ENCODE measurements around the gene FNDC1.
A peak's percentile ranks its signal among the peaks of the same experiment; 100 is the strongest.

Gene FNDC1

GRCh38 chr6:159212525-159213280 lies 43.5 kb downstream of the FNDC1 start:
- DNase-seq (ENCODE audit: low spot score): no peak

DNA sequence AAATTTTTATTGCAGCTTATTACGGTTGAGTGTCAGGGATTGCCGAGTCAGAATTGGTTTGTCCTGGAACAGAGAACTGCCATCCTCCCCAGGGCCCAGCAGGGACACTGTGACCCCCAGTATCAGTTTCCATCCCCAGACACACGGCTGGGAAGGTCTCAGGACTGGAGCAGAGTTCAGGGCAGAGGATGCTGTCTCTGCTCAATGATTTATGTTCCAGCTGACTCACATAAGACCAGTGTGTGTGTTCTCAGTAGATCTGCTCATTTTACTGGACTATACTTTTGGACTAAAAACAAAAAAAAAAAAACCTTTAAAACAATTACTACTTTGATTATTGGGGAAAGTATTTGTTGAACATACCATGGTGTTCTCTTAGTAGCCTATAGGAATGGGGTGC lies 44.2 kb downstream of the FNDC1 start:
- no peak for DNase-seq (ENCODE audit: low spot score)

GRCh38 chr6:159214281-159214680 lies 45.1 kb downstream of the FNDC1 start:
- no peak for DNase-seq (ENCODE audit: low spot score)

- peak; percentile 79 for DNase-seq (ENCODE audit: low spot score)
Measured at GRCh38 chr6:159217595-159218275, 48.5 kb downstream of the FNDC1 start.

DNA sequence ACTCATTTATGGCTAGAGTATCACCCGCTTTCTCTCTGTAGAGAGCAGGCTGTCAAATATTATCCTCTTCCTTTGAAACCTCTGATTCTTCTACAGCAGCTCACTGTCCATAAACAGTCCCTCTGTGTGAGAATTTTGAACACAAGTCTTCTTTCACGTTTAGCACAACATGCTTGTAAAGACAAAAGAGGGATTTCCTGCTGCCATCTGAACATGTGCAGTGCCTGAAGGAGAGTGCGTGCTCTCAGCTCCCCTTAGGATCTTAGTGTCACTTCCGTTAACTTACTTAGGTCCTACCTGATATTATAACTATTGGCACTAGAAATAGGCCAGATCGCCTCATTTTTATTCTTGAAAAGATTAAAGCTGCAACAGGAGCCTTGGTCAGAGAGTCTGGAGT lies 50.9 kb downstream of the FNDC1 start:
- DNase-seq (ENCODE audit: low spot score): no peak

- DNase-seq (ENCODE audit: low spot score): peak; percentile 12
Measured at GRCh38 chr6:159221486-159222170, 52.4 kb downstream of the FNDC1 start.

GRCh38 chr6:159224452-159224851 lies 55.3 kb downstream of the FNDC1 start:
- DNase-seq (ENCODE audit: low spot score): no peak

GRCh38 chr6:159229651-159230051 lies 60.5 kb downstream of the FNDC1 start:
- DNase-seq (ENCODE audit: low spot score): no peak

DNA sequence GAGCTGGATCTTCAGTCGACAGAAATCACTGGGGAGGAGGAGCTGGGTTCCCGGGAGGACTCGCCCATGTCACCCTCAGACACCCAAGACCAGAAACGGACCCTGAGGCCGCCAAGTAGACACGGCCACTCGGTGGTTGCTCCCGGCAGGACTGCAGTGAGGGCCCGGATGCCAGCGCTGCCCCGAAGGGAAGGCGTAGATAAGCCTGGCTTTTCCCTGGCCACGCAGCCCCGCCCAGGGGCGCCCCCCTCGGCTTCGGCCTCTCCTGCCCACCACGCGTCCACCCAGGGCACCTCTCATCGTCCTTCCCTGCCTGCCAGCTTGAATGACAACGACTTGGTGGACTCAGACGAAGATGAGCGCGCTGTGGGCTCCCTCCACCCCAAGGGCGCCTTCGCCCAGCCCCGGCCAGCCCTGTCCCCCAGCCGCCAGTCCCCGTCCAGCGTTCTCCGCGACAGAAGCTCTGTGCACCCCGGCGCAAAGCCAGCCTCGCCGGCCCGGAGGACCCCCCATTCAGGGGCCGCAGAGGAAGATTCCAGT lies 63.0 kb downstream of the FNDC1 start:
- DNase-seq (ENCODE audit: low spot score): no peak

GRCh38 chr6:159232751-159233150 lies 63.6 kb downstream of the FNDC1 start:
- DNase-seq (ENCODE audit: low spot score): no peak

DNA sequence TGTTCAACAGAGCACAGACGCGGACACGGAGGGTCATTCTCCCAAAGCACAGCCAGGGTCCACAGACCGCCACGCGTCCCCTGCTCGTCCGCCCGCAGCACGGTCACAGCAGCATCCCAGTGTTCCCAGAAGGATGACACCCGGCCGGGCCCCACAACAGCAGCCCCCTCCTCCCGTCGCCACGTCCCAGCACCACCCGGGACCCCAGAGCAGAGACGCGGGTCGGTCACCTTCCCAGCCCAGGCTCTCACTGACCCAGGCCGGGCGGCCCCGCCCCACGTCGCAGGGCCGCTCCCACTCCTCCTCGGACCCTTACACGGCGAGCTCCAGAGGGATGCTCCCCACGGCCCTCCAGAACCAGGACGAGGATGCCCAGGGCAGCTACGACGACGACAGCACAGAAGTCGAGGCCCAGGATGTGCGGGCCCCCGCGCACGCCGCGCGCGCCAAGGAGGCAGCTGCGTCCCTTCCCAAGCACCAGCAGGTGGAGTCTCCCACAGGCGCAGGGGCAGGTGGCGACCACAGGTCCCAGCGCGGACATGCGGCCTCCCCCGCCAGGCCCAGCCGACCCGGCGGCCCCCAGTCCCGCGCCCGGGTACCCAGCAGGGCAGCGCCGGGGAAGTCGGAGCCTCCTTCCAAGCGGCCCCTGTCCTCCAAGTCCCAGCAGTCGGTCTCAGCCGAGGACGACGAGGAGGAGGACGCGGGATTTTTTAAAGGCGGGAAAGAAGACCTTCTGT lies 64.3 kb downstream of the FNDC1 start:
- no peak for DNase-seq (ENCODE audit: low spot score)

- no peak for DNase-seq (ENCODE audit: low spot score)
Measured at GRCh38 chr6:159234102-159234553, 64.9 kb downstream of the FNDC1 start.

- DNase-seq (ENCODE audit: low spot score): no peak
Measured at GRCh38 chr6:159238920-159239558, 69.8 kb downstream of the FNDC1 start.

- no peak for DNase-seq (ENCODE audit: low spot score)
Measured at GRCh38 chr6:159249128-159249527, 79.9 kb downstream of the FNDC1 start.

GRCh38 chr6:159249752-159250151 lies 80.6 kb downstream of the FNDC1 start:
- no peak for DNase-seq (ENCODE audit: low spot score)

DNA sequence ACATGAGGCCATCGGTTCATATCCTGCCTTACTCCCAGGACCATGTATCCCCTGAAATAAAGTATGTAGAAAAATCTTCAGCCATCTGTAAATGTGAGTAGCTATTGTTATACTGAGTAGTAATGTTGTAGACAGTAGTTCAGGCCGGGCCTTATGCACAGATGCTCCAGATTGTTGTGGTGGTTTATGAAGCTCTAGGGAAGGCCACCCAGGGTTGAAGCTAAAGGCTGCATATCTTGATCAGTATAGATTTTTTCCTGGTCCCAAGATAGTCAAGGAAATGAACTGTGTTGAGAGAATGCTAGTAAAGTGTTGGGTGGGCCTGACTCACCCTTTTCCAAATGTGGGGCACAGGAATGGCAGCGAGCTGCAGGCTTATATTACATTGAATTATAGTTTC lies 81.4 kb downstream of the FNDC1 start:
- DNase-seq (ENCODE audit: low spot score): no peak

- DNase-seq (ENCODE audit: low spot score): peak; percentile 68
Measured at GRCh38 chr6:159252955-159253508, 83.8 kb downstream of the FNDC1 start.

- no peak for DNase-seq (ENCODE audit: low spot score)
Measured at GRCh38 chr6:159254186-159254585, 85.0 kb downstream of the FNDC1 start.

- DNase-seq (ENCODE audit: low spot score): no peak
Measured at GRCh38 chr6:159255434-159255951, 86.3 kb downstream of the FNDC1 start.

GRCh38 chr6:159256128-159256527 lies 86.9 kb downstream of the FNDC1 start:
- no peak for DNase-seq (ENCODE audit: low spot score)

- DNase-seq (ENCODE audit: low spot score): no peak
Measured at GRCh38 chr6:159257846-159258245, 88.6 kb downstream of the FNDC1 start.

Data from NAMALWA (cell line).